Measurements from ENCODE around the gene IFT88. TPM values are rescaled to one million over a fixed set of nuclear protein-coding genes. Genes with fewer than 3 reads are reported as not detected.

IFT88 gene, protein sequence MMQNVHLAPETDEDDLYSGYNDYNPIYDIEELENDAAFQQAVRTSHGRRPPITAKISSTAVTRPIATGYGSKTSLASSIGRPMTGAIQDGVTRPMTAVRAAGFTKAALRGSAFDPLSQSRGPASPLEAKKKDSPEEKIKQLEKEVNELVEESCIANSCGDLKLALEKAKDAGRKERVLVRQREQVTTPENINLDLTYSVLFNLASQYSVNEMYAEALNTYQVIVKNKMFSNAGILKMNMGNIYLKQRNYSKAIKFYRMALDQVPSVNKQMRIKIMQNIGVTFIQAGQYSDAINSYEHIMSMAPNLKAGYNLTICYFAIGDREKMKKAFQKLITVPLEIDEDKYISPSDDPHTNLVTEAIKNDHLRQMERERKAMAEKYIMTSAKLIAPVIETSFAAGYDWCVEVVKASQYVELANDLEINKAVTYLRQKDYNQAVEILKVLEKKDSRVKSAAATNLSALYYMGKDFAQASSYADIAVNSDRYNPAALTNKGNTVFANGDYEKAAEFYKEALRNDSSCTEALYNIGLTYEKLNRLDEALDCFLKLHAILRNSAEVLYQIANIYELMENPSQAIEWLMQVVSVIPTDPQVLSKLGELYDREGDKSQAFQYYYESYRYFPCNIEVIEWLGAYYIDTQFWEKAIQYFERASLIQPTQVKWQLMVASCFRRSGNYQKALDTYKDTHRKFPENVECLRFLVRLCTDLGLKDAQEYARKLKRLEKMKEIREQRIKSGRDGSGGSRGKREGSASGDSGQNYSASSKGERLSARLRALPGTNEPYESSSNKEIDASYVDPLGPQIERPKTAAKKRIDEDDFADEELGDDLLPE
- 14.0 and 14.1 TPM in 2 replicates for total RNA-seq

GRCh38 chr13:20566898-20567874, at the start of gene IFT88:
TSS of gene IFT88 (plus strand) at chr13:20567157. CDS start at chr13:20574386, 7,229 bp downstream.

DNA sequence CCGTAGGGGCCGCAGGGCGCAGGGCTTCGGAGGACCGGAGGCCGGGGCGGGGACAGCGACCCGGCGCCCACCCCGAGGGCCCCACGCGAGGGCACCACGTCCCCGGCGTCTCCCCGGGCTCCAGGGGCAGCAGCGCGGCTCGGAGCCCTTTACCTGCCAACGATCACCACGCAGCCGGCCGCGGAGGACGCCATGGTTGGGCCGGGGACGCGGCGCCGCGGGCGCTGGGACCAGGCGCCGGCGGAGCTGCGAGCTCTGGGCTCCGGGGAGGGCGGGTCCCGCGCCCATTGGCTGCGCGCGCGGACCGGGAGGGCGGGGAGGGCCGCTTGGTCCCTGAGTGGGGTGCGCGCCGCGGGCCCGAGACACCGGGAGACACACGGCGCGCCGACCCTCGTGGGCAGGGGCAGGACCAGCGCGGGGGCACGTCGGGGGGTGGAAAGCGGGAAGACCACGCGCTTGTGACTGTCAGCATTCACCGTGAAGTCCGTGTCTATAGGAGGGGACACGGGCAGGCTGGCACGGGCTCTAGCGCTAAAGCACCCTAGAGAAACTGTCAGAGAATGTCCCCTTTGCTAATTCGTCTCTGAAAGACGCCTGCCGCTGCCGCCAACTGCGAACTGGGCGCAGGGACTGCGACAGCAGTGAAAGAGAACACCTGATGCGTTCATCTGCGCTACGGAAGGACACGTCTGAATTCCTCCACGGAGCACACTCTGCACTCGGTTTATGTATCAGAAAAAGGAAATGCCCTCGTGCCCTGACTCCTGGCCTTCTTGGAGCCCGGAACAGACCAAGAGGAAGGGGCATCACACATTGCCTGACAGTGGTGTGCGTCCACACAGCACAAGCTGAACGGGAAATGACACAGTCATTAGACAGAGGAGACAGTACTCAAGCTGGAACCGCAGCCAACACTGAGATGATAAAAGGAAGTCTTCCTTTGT, 41.1 kb upstream of the IFT88 start, which contains the start of gene CRYL1:
TSS of gene CRYL1 (minus strand) at position 257 of the 944 bp plus-strand sequence. CDS start at position 194, 63 bp downstream.

DNA sequence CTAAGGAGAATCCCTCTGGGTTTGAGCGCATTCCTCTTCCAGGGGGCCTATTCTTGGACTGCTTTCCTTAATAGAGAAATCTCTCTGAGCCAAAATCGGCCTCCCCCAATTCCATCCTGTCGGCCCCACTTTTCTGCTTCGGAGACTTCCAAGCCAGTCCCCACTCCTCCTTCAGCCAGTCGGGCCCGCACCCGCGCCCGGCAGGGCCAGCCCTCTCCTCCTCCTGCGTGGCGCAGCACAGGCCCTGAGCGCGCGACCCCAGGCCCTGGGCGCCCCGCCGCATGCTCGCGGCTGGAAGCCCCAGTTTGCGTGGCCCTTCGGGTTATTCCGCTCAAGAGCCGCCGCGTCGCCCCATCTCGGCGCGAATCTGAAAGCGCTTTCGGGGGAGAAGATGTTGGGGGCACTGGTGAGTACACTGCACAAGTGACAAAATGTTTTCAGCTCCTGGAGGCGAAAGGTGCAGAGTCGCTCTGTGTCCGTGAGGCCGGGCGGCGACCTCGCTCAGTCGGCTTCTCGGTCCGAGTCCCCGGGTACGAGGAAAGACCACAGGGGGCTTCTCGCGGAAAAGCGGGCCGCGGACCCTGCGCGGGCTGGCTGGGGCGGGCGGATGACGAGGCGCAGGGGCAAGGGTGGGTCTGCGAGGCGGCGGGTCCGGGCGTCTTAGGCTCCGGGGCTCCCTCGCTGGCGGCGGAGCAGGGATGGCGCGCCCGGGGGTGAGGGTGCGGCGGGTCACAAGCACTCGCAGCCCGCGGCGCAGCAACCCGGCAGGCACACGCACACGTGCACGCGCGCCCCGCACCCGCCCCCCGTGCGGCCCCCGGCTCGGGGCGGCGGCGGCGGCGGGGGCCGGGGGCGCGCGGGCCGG, 136.2 kb downstream of the IFT88 start, which contains the start of gene IL17D:
TSS of gene IL17D (plus strand) at position 785 of the 865 bp plus-strand sequence. CDS start 303 bp downstream, outside the sequence.

Other genes starting within 250 kb of the IFT88 start
- 19.2 and 22.6 TPM in 2 replicates for gene CRYL1, start 41.3 kb upstream of the IFT88 start, total RNA-seq
- gene IL17D, start 136.5 kb downstream of the IFT88 start, total RNA-seq = 1.3 and 3.1 TPM in 2 replicates
- gene EEF1AKMT1, start 206.8 kb downstream of the IFT88 start, total RNA-seq = 7.3 and 10.0 TPM in 2 replicates